MM.1S (cell line): Measurements from ENCODE around the gene KIAA1328.

ENCODE experiments used
- DNase-seq: peaks from one replicate; pipeline ENCODE4 v3.0.0-alpha.2; 2015
- H2AFZ ChIP-seq: fragments of 300-600 bp; sonication (generic); 2 replicates; pipeline ENCODE4 v1.6.0; 2016; ENCODE audit warnings: antibody characterized with exemption, low read length
- H3F3A ChIP-seq: fragments of 300-600 bp; sonication (generic); 2 replicates; pipeline ENCODE4 v1.6.1; 2016; ENCODE audit warnings: mild to moderate bottlenecking, antibody characterized with exemption, low read length, moderate library complexity, mixed read lengths; ENCODE audit not compliant: insufficient read depth
- H3K27ac ChIP-seq: fragments of 300-600 bp; sonication (generic); 2 replicates; pipeline ENCODE4 v1.5.1; 2016; ENCODE audit warnings: mild to moderate bottlenecking, low read length
- H3K27me3 ChIP-seq: fragments of 300-600 bp; sonication (generic); replicated peaks from 2 replicates; pipeline ENCODE4 v1.6.0; 2016; ENCODE audit warnings: low read length; ENCODE audit not compliant: insufficient read depth
- H3K36me3 ChIP-seq: fragments of 300-600 bp; sonication (generic); replicated peaks from 2 replicates; pipeline ENCODE4 v1.6.1; 2016; ENCODE audit warnings: mild to moderate bottlenecking, low read length, mixed read lengths; ENCODE audit not compliant: insufficient read depth
- H3K4me1 ChIP-seq: fragments of 300-600 bp; sonication (generic); 2 replicates; pipeline ENCODE4 v1.6.1; 2016; ENCODE audit warnings: low read length, mixed read lengths
- H3K4me2 ChIP-seq: fragments of 300-600 bp; sonication (generic); 2 replicates; pipeline ENCODE4 v1.6.0; 2016; ENCODE audit warnings: low read depth, low read length
- H3K4me3 ChIP-seq: fragments of 300-600 bp; sonication (generic); 2 replicates; pipeline ENCODE4 v1.5.1; 2016; ENCODE audit warnings: low read length, mixed read lengths
- H3K79me2 ChIP-seq: fragments of 300-600 bp; sonication (generic); 2 replicates; pipeline ENCODE4 v1.6.1; 2016; ENCODE audit warnings: mixed run types, low read length, mixed read lengths
- H3K9ac ChIP-seq: fragments of 300-600 bp; sonication (generic); 2 replicates; pipeline ENCODE4 v1.6.1; 2016; ENCODE audit warnings: low read length, mixed read lengths
- H3K9me2 ChIP-seq: fragments of 300-600 bp; sonication (generic); replicated peaks from 2 replicates; pipeline ENCODE4 v1.6.1; 2016; ENCODE audit warnings: mild to moderate bottlenecking, low read length, mixed read lengths; ENCODE audit not compliant: insufficient read depth
- H3K9me3 ChIP-seq: fragments of 300-600 bp; sonication (generic); replicated peaks from 2 replicates; pipeline ENCODE4 v1.6.1; 2016; ENCODE audit warnings: mild to moderate bottlenecking, low read length, mixed read lengths; ENCODE audit not compliant: insufficient read depth
- H4K20me1 ChIP-seq: fragments of 300-600 bp; sonication (generic); 2 replicates; pipeline ENCODE4 v1.6.1; 2016; ENCODE audit warnings: mild to moderate bottlenecking, low read length, moderate library complexity, mixed read lengths; ENCODE audit not compliant: insufficient read depth
- EZH2 ChIP-seq: fragments of 300-600 bp; sonication (generic); optimal IDR thresholded peaks from 2 replicates; pipeline ENCODE3; 2017; ENCODE audit warnings: low read depth, mild to moderate bottlenecking, antibody characterized with exemption, low read length, mixed read lengths
- EZH2phosphoT487 ChIP-seq: fragments of 300-600 bp; sonication (generic); IDR thresholded peaks from 2 replicates; pipeline ENCODE4 v1.6.1; 2018; ENCODE audit warnings: antibody characterized with exemption, low read length
- TF ChIP-seq, protein P1 (sequence below): fragments of 300-600 bp; sonication (generic); IDR thresholded peaks from 2 replicates; pipeline ENCODE4 v1.5.1; 2016; ENCODE audit warnings: antibody characterized with exemption, low read length, mixed read lengths

Gene KIAA1328

DNA sequence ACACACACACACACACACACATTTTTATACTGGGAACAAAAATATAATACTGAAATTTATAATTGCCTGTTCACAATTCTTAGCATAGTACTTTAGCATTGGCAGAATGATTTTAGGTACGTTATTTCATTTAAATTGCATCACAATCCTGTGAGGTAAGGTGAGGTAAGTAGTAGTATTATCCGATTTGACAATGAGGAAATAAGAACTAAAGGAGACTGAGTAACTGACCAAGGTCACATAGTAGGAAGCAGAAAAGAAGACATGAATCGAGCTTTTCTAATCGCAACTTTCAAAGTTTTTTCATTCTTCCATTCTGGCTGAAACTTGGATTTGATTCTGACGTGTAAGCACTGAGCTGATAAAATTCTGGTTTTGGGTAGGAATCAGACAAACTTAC is 351.2 kb downstream of the KIAA1328 start:
- H3K9ac ChIP-seq, result no peak overlapping the region
- TF ChIP-seq EZH2phosphoT487, result no peak
- TF ChIP-seq, protein P1, sequence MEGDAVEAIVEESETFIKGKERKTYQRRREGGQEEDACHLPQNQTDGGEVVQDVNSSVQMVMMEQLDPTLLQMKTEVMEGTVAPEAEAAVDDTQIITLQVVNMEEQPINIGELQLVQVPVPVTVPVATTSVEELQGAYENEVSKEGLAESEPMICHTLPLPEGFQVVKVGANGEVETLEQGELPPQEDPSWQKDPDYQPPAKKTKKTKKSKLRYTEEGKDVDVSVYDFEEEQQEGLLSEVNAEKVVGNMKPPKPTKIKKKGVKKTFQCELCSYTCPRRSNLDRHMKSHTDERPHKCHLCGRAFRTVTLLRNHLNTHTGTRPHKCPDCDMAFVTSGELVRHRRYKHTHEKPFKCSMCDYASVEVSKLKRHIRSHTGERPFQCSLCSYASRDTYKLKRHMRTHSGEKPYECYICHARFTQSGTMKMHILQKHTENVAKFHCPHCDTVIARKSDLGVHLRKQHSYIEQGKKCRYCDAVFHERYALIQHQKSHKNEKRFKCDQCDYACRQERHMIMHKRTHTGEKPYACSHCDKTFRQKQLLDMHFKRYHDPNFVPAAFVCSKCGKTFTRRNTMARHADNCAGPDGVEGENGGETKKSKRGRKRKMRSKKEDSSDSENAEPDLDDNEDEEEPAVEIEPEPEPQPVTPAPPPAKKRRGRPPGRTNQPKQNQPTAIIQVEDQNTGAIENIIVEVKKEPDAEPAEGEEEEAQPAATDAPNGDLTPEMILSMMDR, result no peak
- TF ChIP-seq EZH2, result no peak

DNA sequence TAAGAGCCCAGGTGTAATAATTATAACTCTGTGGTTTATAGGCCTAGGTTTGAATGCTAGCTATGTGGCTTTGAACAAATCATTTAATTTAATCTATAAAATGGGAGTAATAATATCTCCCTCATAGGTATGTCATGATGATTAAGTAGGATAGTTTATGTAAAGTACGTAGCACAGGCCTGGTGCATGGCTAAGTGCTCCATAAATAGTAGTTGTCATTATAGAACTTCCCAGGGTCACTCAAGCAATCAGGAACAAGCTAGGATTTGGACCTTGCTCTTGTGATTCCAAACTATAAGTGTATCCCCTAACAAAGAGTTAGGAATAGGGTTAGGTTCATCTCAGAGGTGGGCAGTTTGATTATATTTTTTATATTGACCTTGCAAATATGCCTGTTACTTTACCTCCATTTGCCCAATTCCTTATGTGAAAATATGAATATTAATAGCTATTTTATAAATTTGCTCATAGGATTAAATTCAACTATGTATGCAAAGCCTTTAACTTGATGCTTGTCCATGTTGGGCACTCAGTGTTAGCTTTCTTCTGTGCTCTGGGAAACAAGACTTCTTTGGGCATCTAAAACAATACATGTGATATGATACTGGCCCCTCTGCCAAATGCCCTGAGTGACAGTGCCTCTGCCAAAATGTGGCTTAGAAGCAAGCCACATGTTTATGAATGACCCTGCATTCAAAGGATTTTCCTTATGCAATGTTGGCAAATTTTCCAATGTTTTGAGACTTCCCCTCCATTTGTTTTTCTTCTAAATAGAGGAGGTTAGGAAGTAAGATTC is 353.6 kb downstream of the KIAA1328 start:
- no peaks in the 10 kb centered on the region for H3K9me2 ChIP-seq
- no peak for DNase-seq
- H3K9ac ChIP-seq, result no peak overlapping the region
- no peaks in the 10 kb centered on the region for H3F3A ChIP-seq
- no peaks in the 10 kb centered on the region for H3K36me3 ChIP-seq
- no peaks in the 10 kb centered on the region for H3K9me3 ChIP-seq
- no peaks in the 10 kb centered on the region for H3K27me3 ChIP-seq
- no peaks in the 10 kb centered on the region for H3K79me2 ChIP-seq
- no peaks in the 10 kb centered on the region for H4K20me1 ChIP-seq
- no peak overlapping the region for H3K27ac ChIP-seq
- no peak overlapping the region for H2AFZ ChIP-seq
- H3K4me1 ChIP-seq, result no peaks in the 10 kb centered on the region
- no peak for TF ChIP-seq EZH2phosphoT487
- TF ChIP-seq, protein P1, result no peak
- no peak for TF ChIP-seq EZH2
- H3K4me2 ChIP-seq, result no peak overlapping the region
- H3K4me3 ChIP-seq, result no peak overlapping the region

More for the DNA sequence above, 351.2 kb downstream of the KIAA1328 start:
- Histone ChIP-seq H3K4me1 (no peaks in the 10 kb centered on the region), H2AFZ (no peak overlapping the region), H3K36me3 (no peaks in the 10 kb centered on the region), H3K27me3 (no peaks in the 10 kb centered on the region), H4K20me1 (no peaks in the 10 kb centered on the region), H3K4me3 (no peak overlapping the region), H3K4me2 (no peak overlapping the region), H3K27ac (no peak overlapping the region), H3K9me2 (no peaks in the 10 kb centered on the region), H3K9me3 (no peaks in the 10 kb centered on the region), H3K79me2 (no peaks in the 10 kb centered on the region), H3F3A (no peaks in the 10 kb centered on the region)
- DNase-seq, result no peak

GRCh38 chr18:37184209-37184868 is 355.4 kb downstream of the KIAA1328 start:
- H3K27ac ChIP-seq, result no peak overlapping the region
- TF ChIP-seq, protein P1, result no peak
- TF ChIP-seq EZH2, result no peak
- no peak for TF ChIP-seq EZH2phosphoT487
- H3K4me1 ChIP-seq, result no peaks in the 10 kb centered on the region
- H3K9ac ChIP-seq, result no peak overlapping the region
- DNase-seq, result no peak
- H3K9me3 ChIP-seq, result no peaks in the 10 kb centered on the region
- no peaks in the 10 kb centered on the region for H4K20me1 ChIP-seq
- no peak overlapping the region for H3K4me2 ChIP-seq
- no peak overlapping the region for H2AFZ ChIP-seq
- H3K9me2 ChIP-seq, result no peaks in the 10 kb centered on the region
- H3K4me3 ChIP-seq, result no peak overlapping the region
- no peaks in the 10 kb centered on the region for H3K27me3 ChIP-seq
- no peaks in the 10 kb centered on the region for H3K79me2 ChIP-seq
- no peaks in the 10 kb centered on the region for H3F3A ChIP-seq
- no peaks in the 10 kb centered on the region for H3K36me3 ChIP-seq
